KOPT-K1 (cell line): Measurements from ENCODE around the gene LPCAT3.
"Not testable (repeated sequence)": the region's sequence is repeated elsewhere in the genome, so short reads cannot be mapped to it uniquely, and the experiment has no call there.

Experiments used
- H3K27ac ChIP-seq: fragments of 200-600 bp; sonication (generic); 2 replicates; pipeline ENCODE4 v1.5.1; 2016; ENCODE audit warnings: antibody characterized with exemption, mild to moderate bottlenecking, low read depth, low read length; ENCODE audit not compliant: poor library complexity, severe bottlenecking
- H3K36me3 ChIP-seq: fragments of 200-600 bp; sonication (generic); 2 replicates; pipeline ENCODE4 v1.5.1; 2017; ENCODE audit warnings: antibody characterized with exemption, mild to moderate bottlenecking, low read length, moderate library complexity; ENCODE audit not compliant: insufficient read depth
- H3K9me3 ChIP-seq: fragments of 200-600 bp; sonication (generic); 2 replicates; pipeline ENCODE4 v1.5.1; 2017; ENCODE audit warnings: antibody characterized with exemption, low read length, mild to moderate bottlenecking; ENCODE audit not compliant: insufficient read depth, poor library complexity, severe bottlenecking

LPCAT3 gene

DNA sequence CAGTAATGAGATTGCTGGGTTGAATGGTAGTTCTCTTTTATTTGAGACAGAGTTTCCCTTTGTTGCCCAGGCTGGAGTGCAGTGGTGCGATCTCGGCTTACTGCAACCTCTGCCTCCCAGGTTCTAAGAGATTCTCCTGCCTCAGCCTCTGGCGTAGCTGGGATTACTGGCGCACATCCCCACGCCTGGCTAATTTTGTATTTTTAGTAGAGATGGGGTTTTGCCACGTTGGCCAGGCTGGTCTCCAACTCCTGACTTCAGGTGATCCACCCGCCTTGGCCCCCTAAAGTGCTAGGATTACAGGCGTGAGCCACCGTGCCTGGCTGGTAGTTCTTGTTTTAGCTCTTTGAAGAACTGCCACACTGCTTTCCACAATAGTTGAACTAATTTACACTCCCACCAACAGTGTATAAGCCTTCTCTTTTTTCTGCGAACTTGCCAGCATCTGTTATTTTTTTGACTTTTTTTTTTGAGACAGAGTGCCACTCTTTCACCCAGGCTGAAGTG is 31.2 kb upstream of the LPCAT3 start:
- H3K27ac ChIP-seq, H3K36me3 ChIP-seq, H3K9me3 ChIP-seq: not testable (repeated sequence)

- no peaks in the 10 kb centered on the region for H3K9me3 ChIP-seq
- H3K36me3 ChIP-seq: no peaks in the 10 kb centered on the region
- no peak overlapping the region for H3K27ac ChIP-seq
These were observed 29.0 kb upstream of the LPCAT3 start for GRCh38 chr12:7047306-7047705.

DNA sequence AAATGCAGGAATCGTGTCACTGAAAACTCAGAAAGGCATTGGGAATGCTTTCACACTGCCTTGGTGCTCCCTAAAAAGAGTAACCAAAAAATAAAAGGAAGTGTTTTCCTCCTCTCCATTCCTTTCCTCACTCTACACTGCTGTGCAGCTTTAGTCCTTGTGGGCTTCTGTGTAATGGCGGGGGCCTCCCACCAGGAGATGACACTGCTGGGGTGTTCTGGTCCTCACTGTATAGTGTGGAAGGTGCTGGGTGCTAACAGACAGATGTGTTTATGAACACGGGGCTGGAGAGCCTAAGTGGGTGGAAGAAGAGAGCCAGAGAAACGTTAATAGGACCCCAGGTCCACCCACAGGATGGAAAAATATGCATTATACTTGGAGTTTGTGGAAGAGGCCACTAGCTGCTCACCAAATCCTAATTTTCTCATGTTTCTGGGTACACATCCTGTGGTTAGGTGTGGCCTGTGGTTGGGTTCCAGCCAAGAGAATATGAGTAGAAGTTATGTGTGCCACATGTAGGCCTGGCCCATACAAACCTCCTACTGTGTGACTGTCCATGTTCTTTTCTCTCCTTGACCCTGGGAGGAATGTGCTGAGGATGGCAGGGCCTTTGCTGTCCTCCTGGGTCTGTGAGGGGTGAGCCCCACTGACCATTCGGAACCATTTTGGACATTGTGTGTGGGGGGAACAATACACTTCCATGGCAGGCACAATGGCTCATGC is 28.3 kb upstream of the LPCAT3 start:
- Histone ChIP-seq H3K36me3 (no peaks in the 10 kb centered on the region), H3K9me3 (no peaks in the 10 kb centered on the region), H3K27ac (no peak overlapping the region)

- no peaks in the 10 kb centered on the region for H3K9me3 ChIP-seq
- H3K36me3 ChIP-seq: no peaks in the 10 kb centered on the region
- no peak overlapping the region for H3K27ac ChIP-seq
These were observed 27.6 kb upstream of the LPCAT3 start for GRCh38 chr12:7045913-7046312.

- Histone ChIP-seq H3K27ac (no peak overlapping the region), H3K36me3 (no peaks in the 10 kb centered on the region), H3K9me3 (no peaks in the 10 kb centered on the region)
These were observed 24.6 kb upstream of the LPCAT3 start for GRCh38 chr12:7042842-7043241.

DNA sequence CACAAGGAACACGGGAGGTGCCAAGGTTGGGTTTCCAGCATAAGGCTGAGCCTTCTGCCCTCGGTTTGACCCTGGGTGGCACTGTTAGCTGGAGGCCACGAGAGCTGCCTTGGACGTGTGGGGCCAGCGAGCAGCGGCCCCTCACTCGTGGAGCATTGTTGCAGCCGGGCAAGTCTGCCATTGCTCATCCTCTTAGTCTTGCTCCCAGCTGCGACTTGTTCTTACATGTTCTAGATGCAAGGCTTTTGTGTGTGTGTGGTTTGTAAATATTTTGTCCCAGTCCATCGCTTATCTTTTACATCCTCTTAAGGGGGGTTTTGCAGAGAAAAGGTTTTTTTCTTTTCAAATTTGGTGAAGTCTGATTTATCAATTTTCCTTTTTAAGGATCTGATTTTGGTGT is 21.1 kb upstream of the LPCAT3 start:
- Histone ChIP-seq H3K36me3 (no peaks in the 10 kb centered on the region), H3K27ac (no peak overlapping the region), H3K9me3 (no peaks in the 10 kb centered on the region)

DNA sequence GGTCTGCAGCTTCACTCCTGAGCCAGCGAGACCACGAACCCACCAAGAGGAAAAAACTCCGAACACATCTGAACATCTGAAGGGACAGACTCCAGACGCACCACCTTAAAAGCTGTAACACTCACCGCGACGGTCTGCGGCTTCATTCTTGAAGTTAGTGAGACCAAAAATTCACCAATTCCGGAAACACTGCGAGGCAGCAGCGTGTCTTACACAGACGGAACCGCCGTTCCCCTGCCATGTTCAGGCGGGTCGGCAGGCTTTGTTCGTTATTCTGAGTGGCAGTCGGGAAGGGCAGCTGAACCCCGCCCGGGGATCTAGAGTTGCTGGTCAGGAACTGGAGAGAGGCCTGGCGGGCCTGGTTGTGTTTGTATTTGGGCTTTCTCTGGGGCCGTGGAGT is 20.3 kb upstream of the LPCAT3 start:
- H3K27ac ChIP-seq: no peak overlapping the region
- H3K9me3 ChIP-seq: no peaks in the 10 kb centered on the region
- no peaks in the 10 kb centered on the region for H3K36me3 ChIP-seq

GRCh38 chr12:7037411-7037810 is 19.1 kb upstream of the LPCAT3 start:
- H3K36me3 ChIP-seq, H3K9me3 ChIP-seq, H3K27ac ChIP-seq: not testable (repeated sequence)

DNA sequence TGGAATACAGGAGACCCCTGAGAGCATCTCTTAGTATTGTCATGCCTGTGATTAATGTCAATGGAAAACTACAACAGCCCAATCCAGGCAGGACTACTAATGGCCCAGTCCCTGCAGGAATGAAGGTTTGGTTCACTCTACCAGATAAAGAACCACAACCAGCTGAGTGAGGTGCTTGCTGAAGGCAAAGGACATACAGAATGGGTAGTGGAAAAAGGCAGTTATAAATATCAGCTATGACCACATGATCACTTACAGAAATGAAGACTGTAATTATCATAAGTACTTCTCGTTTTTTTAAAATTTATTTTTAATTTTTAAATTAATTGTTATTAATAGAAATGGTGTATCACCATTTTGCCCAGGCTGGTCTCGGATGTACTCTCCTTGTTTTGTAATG is 17.2 kb upstream of the LPCAT3 start:
- Histone ChIP-seq H3K9me3 (no peaks in the 10 kb centered on the region), H3K36me3 (no peaks in the 10 kb centered on the region), H3K27ac (no peak overlapping the region)

- Histone ChIP-seq H3K27ac (no peak overlapping the region), H3K9me3 (no peaks in the 10 kb centered on the region), H3K36me3 (no peaks in the 10 kb centered on the region)
These were observed 16.2 kb upstream of the LPCAT3 start for GRCh38 chr12:7034464-7034863.

DNA sequence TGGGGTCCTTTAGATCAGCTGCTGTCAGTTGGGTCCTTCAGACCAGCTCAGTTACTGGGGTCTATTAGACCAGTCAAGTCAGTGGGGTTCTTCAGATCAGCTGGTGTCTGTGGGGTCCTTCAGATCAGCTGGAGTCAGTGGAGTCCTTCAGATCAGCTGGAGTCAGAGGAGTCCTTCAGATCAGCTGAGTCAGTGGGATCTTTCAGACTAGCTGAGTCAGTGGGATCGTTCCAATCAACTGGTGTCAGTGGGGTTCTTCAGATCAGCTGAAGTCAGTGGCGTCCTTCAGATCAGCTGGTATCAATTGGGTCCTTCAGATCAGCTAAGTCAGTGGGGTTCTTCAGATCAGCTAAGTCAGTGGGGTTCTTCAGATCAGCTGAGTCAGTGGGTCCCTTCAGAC is 14.7 kb upstream of the LPCAT3 start:
- Histone ChIP-seq H3K36me3 (no peaks in the 10 kb centered on the region), H3K9me3 (no peaks in the 10 kb centered on the region), H3K27ac (no peak overlapping the region)

- no peaks in the 10 kb centered on the region for H3K9me3 ChIP-seq
These were observed 13.0 kb upstream of the LPCAT3 start for GRCh38 chr12:7031306-7031705.

DNA sequence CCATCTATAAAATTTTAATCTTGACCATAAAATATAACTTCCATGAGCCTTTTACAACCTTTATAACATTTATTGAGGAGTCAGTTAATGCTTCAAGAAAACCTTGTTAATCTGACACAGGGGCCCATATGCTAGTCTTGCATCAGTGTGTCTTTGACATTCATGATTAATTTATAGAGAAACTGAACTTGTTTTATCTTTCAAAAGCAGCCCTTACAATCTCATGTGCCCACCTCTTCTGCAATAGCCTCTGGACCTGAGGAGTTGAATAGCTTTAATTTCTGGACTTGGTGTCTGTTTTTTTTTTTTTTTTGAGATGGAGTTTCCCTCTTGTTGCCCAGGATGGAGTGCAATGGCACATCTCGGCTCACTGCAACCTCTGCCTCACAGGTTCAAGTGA is 8.6 kb upstream of the LPCAT3 start:
- Histone ChIP-seq H3K9me3 (no peaks in the 10 kb centered on the region), H3K36me3 (no peaks in the 10 kb centered on the region), H3K27ac (no peak overlapping the region)

More at GRCh38 chr12:7031306-7031705, 13.0 kb upstream of the LPCAT3 start:
- Histone ChIP-seq H3K36me3 (no peaks in the 10 kb centered on the region), H3K27ac (no peak overlapping the region)

- no peak overlapping the region for H3K27ac ChIP-seq
- no peaks in the 10 kb centered on the region for H3K9me3 ChIP-seq
- no peaks in the 10 kb centered on the region for H3K36me3 ChIP-seq
These were observed 4.8 kb upstream of the LPCAT3 start for GRCh38 chr12:7023114-7023513.

- H3K27ac ChIP-seq: no peak overlapping the region
- H3K36me3 ChIP-seq: no peaks in the 10 kb centered on the region
- no peaks in the 10 kb centered on the region for H3K9me3 ChIP-seq
These were observed 3.7 kb upstream of the LPCAT3 start for GRCh38 chr12:7021956-7022355.

GRCh38 chr12:7019043-7019569 is 830 bp upstream of the LPCAT3 start:
- peak overlapping the region; percentile 74 for H3K27ac ChIP-seq
- H3K36me3 ChIP-seq: peaks cover 16% of the 10 kb centered on the region
- no peaks in the 10 kb centered on the region for H3K9me3 ChIP-seq
